HCT116 (cell line): Measurements from ENCODE around the gene TMEM181. TPM values are rescaled to one million over a fixed set of nuclear protein-coding genes. Genes with fewer than 3 reads are reported as not detected.

ENCODE experiments used
- ATAC-seq: fragments of 200-7000 bp; cut with Tn5 transposase; 2 replicates; pipeline ENCODE4 v1.9.1; 2020; ENCODE audit warnings: mild to moderate bottlenecking, moderate library complexity
- BruUV-seq: library from RNA; stranded (reverse); fragments of 400-500 nt; replicated peaks from 2 replicates; lab custom pipeline; 2021; lab: Mats Ljungman, UMichigan
- CTCF ChIA-PET: fragments of 300-600 bp; sonication (Branson Sonifier 250); formaldehyde crosslinking; loops from one replicate; lab custom pipeline; 2021; ENCODE audit warnings: antibody characterized with exemption; lab: Charles Lee
- POLR2A ChIA-PET: fragments of 300-600, 350-600 bp; sonication (Branson Sonifier 250); formaldehyde crosslinking; loops from one replicate; lab custom pipeline; 2021; ENCODE audit warnings: antibody characterized with exemption; lab: Charles Lee
- RAD21 ChIA-PET, 2 experiments: fragments of 300-600 bp; sonication (Branson Sonifier 250); formaldehyde crosslinking; loops; one replicate each; lab custom pipeline; 2023; ENCODE audit warnings: low total read pairs in 2 of 2; ENCODE audit not compliant: uncharacterized antibody in 2 of 2, unreplicated experiment in 2 of 2, low non-redundant PET in 1 of 2; lab: Charles Lee
- DNase-seq: peaks from one replicate; pipeline ENCODE4 v3.0.0-alpha.2; 2010; ENCODE audit warnings: low read depth, low spot score
- H2AFZ ChIP-seq: fragments of 200-600 bp; shearing (Covaris generic), sonication (generic); 2 replicates; pipeline ENCODE4 v1.6.1; 2017; ENCODE audit warnings: low read depth, mixed run types, mixed read lengths, antibody characterized with exemption, low read length; ENCODE audit not compliant: poor library complexity, severe bottlenecking
- H3K27ac ChIP-seq: 2 replicates; pipeline ENCODE4 v1.5.1; 2012; ENCODE audit warnings: low read depth, low read length
- H3K27me3 ChIP-seq: fragments of 200-600 bp; sonication (generic); 2 replicates; pipeline ENCODE4 v1.6.1; 2016; ENCODE audit warnings: mixed run types, low read length, mixed read lengths; ENCODE audit not compliant: insufficient read depth
- H3K36me3 ChIP-seq, 2 experiments: fragments of 200-500 bp in 1 of 2; fragments of 200-600 bp in 1 of 2; sonication (Bioruptor generic) in 1 of 2; sonication (generic) in 1 of 2; 2 replicates each; pipeline versions ENCODE4 v1.5.1 to v1.6.1; 2014 to 2016; ENCODE audit warnings: low read length in 2 of 2, inconsistent platforms in 1 of 2, mixed read lengths in 1 of 2, mixed run types in 1 of 2; ENCODE audit not compliant: insufficient read depth in 2 of 2, control insufficient read depth in 1 of 2
- H3K4me1 ChIP-seq, 2 experiments: fragments of 200-600 bp in 1 of 2; sonication (generic) in 1 of 2; 2 replicates each; pipeline versions ENCODE4 v1.5.1 to v1.6.1; 2012 to 2017; ENCODE audit warnings: low read length in 2 of 2, inconsistent platforms in 1 of 2, mild to moderate bottlenecking in 1 of 2, mixed read lengths in 1 of 2, mixed run types in 1 of 2, moderate library complexity in 1 of 2; ENCODE audit not compliant: insufficient read depth in 2 of 2, control insufficient read depth in 1 of 2
- H3K4me2 ChIP-seq: fragments of 200-600 bp; sonication (generic); 2 replicates; pipeline ENCODE4 v1.6.1; 2017; ENCODE audit warnings: mixed run types, low read length, mixed read lengths
- H3K4me3 ChIP-seq, 2 experiments: fragments of 200-600 bp in 1 of 2; sonication (generic) in 1 of 2; replicated peaks in 1 of 2; 2 replicates each; pipeline ENCODE4 v1.5.1; 2011 to 2016; ENCODE audit warnings: low read length in 2 of 2, control low read depth in 1 of 2, low read depth in 1 of 2, mild to moderate bottlenecking in 1 of 2, mixed read lengths in 1 of 2, mixed run types in 1 of 2
- H3K79me2 ChIP-seq: fragments of 200-600 bp; sonication (generic); 2 replicates; pipeline ENCODE4 v1.6.1; 2017; ENCODE audit warnings: mild to moderate bottlenecking, mixed run types, low read length, moderate library complexity, mixed read lengths; ENCODE audit not compliant: insufficient read depth
- H3K9ac ChIP-seq: fragments of 200-600 bp; sonication (generic); 2 replicates; pipeline ENCODE4 v1.6.1; 2016; ENCODE audit warnings: low read length, mixed read lengths
- H3K9me2 ChIP-seq: fragments of 200-600 bp; sonication (generic), shearing (Covaris generic); 2 replicates; pipeline ENCODE4 v1.6.1; 2017; ENCODE audit warnings: mixed run types, mild to moderate bottlenecking, moderate library complexity; ENCODE audit not compliant: insufficient read depth
- H3K9me3 ChIP-seq, 2 experiments: fragments of 200-500 bp in 1 of 2; fragments of 200-600 bp in 1 of 2; sonication (Bioruptor generic) in 1 of 2; sonication (generic) in 1 of 2; 2 replicates each; pipeline ENCODE4 v1.6.1; 2014 to 2017; ENCODE audit warnings: low read length in 2 of 2, mixed read lengths in 2 of 2, inconsistent platforms in 1 of 2, low read depth in 1 of 2, mild to moderate bottlenecking in 1 of 2, mixed run types in 1 of 2, moderate library complexity in 1 of 2; ENCODE audit not compliant: control insufficient read depth in 1 of 2, insufficient read depth in 1 of 2
- H4K20me1 ChIP-seq: fragments of 200-600 bp; sonication (generic), shearing (Covaris generic); 2 replicates; pipeline ENCODE4 v1.6.1; 2017; ENCODE audit warnings: mixed run types, mild to moderate bottlenecking, moderate library complexity; ENCODE audit not compliant: insufficient read depth
- ATF3 ChIP-seq: IDR thresholded peaks from 2 replicates; pipeline ENCODE4 v1.6.1; 2012
- CEBPB ChIP-seq: IDR thresholded peaks from 2 replicates; pipeline ENCODE4 v1.6.1; 2012; ENCODE audit warnings: low read depth
- CTCF ChIP-seq, 3 experiments: fragments of 200-600 bp in 1 of 3; sonication (generic) in 1 of 3; IDR thresholded peaks in 2 of 3; conservative IDR thresholded peaks in 1 of 3; 2 replicates each; pipeline ENCODE4 v1.5.1; 2012 to 2017; ENCODE audit warnings: low read depth in 2 of 3, low read length in 2 of 3, antibody characterized with exemption in 1 of 3, borderline replicate concordance in 1 of 3, control low read depth in 1 of 3, mild to moderate bottlenecking in 1 of 3, mixed read lengths in 1 of 3, mixed run types in 1 of 3, moderate library complexity in 1 of 3; ENCODE audit not compliant: insufficient read depth in 1 of 3
- ELF1 ChIP-seq: IDR thresholded peaks from 2 replicates; pipeline ENCODE4 v1.6.1; 2012; ENCODE audit warnings: low read depth, borderline replicate concordance
- EZH2 ChIP-seq: fragments of 200-600 bp; sonication (generic); IDR thresholded peaks from 2 replicates; pipeline ENCODE4 v1.6.1; 2017; ENCODE audit warnings: antibody characterized with exemption, mixed run types
- FOSL1 ChIP-seq: IDR thresholded peaks from 2 replicates; pipeline ENCODE4 v1.6.1; 2012; ENCODE audit warnings: low read depth
- POLR2A ChIP-seq: IDR thresholded peaks from 2 replicates; pipeline ENCODE4 v1.7.0; 2011; ENCODE audit warnings: borderline replicate concordance; ENCODE audit not compliant: insufficient read depth, insufficient read length; ENCODE audit errors: extremely low read depth
- POLR2AphosphoS5 ChIP-seq: IDR thresholded peaks from 2 replicates; pipeline ENCODE4 v1.6.1; 2011; ENCODE audit warnings: mild to moderate bottlenecking, low read depth, low read length, moderate library complexity
- RAD21 ChIP-seq: IDR thresholded peaks from 2 replicates; pipeline ENCODE4 v1.6.1; 2012; ENCODE audit warnings: low read depth, mild to moderate bottlenecking
- SP1 ChIP-seq: IDR thresholded peaks from 2 replicates; pipeline ENCODE4 v1.6.1; 2012; ENCODE audit warnings: low read depth
- TCF7L2 ChIP-seq: IDR thresholded peaks from 2 replicates; pipeline ENCODE4 v1.7.0; 2011; ENCODE audit warnings: borderline replicate concordance, inconsistent platforms; ENCODE audit not compliant: insufficient read depth, insufficient read length; ENCODE audit errors: extremely low read depth
- YY1 ChIP-seq: IDR thresholded peaks from 2 replicates; pipeline ENCODE4 v1.6.1; 2011; ENCODE audit warnings: low read length, low read depth, moderate library complexity, mild to moderate bottlenecking; ENCODE audit not compliant: insufficient replicate concordance; ENCODE audit errors: extremely low read depth
- ZFX ChIP-seq: fragments of 450-650 bp; IDR thresholded peaks from 2 replicates; pipeline ENCODE4 v1.6.1; 2017
- intact Hi-C: fragments of 100-400 bp; cut with micrococcal nuclease; formaldehyde crosslinking; loops from 2 replicates; pipeline ENCODE4 v1.10.0; 2022
- total RNA-seq: library from RNA; stranded (reverse); gene quantifications from one replicate; pipeline ENCODE4 v1.2.1, GENCODE V29; 2021; ENCODE audit not compliant: unreplicated experiment
- TF ChIP-seq, protein P1 (sequence below): IDR thresholded peaks from 2 replicates; pipeline ENCODE4 v1.6.1; 2012
- TF ChIP-seq, protein P2 (sequence below): IDR thresholded peaks from 2 replicates; pipeline ENCODE4 v1.6.1; 2012; ENCODE audit warnings: low read depth

The TMEM181 gene
- total RNA-seq, 1 experiment from 2014 or later: 34.4 TPM

- Histone ChIP-seq H3K27ac (no peak overlapping the region), H3K9ac (no peak overlapping the region), H3K4me3 (no peak overlapping the region), H3K9me3 (no peaks in the 10 kb centered on the region), H3K36me3 (peaks cover 25 to 55% of the 10 kb centered on the region in 2 experiments; a peak in 3 of 4 replicates), H3K27me3 (no peaks in the 10 kb centered on the region), H3K9me2 (no peaks in the 10 kb centered on the region), H3K4me1 (peaks cover 0 to 5% of the 10 kb centered on the region in 2 experiments; a peak in 1 of 4 replicates), H4K20me1 (peaks cover 5% of the 10 kb centered on the region; the same call in 1 of the 2 replicates), H3K79me2 (peaks cover 17% of the 10 kb centered on the region), H2AFZ (no peak overlapping the region), H3K4me2 (no peak overlapping the region)
- CTCF ChIA-PET: interaction anchor here (1.2 kb wide), 1 partner anchor 390 kb away, joined by 3 read pairs; no protein-coding TSS in a partner anchor
- ATAC-seq: no peak
- no peak for DNase-seq
- TF ChIP-seq ATF3 (no peak), YY1 (no peak), CEBPB (no peak), POLR2AphosphoS5 (no peak), ELF1 (no peak), RAD21 (no peak), POLR2A (no peak), EZH2 (no peak), FOSL1 (no peak), CTCF (IDR thresholded peaks at IDR 0.05 in 2 of 3, conservative IDR thresholded peaks at IDR 0.05 in 1 of 3; ENCODE audit: borderline replicate concordance in 1 of 3, insufficient read depth in 1 of 3, low read depth in 2 of 3, low read length in 2 of 3) (no peak), SP1 (no peak), ZFX (no peak), TCF7L2 (no peak)
- TF ChIP-seq, protein P1, sequence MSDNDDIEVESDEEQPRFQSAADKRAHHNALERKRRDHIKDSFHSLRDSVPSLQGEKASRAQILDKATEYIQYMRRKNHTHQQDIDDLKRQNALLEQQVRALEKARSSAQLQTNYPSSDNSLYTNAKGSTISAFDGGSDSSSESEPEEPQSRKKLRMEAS: no peak
- TF ChIP-seq, protein P2, sequence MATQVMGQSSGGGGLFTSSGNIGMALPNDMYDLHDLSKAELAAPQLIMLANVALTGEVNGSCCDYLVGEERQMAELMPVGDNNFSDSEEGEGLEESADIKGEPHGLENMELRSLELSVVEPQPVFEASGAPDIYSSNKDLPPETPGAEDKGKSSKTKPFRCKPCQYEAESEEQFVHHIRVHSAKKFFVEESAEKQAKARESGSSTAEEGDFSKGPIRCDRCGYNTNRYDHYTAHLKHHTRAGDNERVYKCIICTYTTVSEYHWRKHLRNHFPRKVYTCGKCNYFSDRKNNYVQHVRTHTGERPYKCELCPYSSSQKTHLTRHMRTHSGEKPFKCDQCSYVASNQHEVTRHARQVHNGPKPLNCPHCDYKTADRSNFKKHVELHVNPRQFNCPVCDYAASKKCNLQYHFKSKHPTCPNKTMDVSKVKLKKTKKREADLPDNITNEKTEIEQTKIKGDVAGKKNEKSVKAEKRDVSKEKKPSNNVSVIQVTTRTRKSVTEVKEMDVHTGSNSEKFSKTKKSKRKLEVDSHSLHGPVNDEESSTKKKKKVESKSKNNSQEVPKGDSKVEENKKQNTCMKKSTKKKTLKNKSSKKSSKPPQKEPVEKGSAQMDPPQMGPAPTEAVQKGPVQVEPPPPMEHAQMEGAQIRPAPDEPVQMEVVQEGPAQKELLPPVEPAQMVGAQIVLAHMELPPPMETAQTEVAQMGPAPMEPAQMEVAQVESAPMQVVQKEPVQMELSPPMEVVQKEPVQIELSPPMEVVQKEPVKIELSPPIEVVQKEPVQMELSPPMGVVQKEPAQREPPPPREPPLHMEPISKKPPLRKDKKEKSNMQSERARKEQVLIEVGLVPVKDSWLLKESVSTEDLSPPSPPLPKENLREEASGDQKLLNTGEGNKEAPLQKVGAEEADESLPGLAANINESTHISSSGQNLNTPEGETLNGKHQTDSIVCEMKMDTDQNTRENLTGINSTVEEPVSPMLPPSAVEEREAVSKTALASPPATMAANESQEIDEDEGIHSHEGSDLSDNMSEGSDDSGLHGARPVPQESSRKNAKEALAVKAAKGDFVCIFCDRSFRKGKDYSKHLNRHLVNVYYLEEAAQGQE: no peak
- intact Hi-C loops: no loop called here
- BruUV-seq: no TSS peak
- POLR2A ChIA-PET: no interaction called here
- RAD21 ChIA-PET: no interaction called here
These were observed 51.1 kb downstream of the TMEM181 start for GRCh38 chr6:158611039-158611438.
